Activated CD4-positive, CD25-positive, alpha-beta regulatory T cell treated with anti-CD3 and anti-CD28 coated beads, Interleukin-2, amount 50 U/mL, for 24 hours (primary cell): ENCODE results near the gene BBS7.

ENCODE experiments used
- ATAC-seq, 2 donors: fragments of 150-1000 bp; cut with Tn5 transposase; one replicate each; pipeline ENCODE4 v1.10.0; 2021; ENCODE audit warnings: mild to moderate bottlenecking in 1 of 2, moderate library complexity in 1 of 2

Gene BBS7

DNA sequence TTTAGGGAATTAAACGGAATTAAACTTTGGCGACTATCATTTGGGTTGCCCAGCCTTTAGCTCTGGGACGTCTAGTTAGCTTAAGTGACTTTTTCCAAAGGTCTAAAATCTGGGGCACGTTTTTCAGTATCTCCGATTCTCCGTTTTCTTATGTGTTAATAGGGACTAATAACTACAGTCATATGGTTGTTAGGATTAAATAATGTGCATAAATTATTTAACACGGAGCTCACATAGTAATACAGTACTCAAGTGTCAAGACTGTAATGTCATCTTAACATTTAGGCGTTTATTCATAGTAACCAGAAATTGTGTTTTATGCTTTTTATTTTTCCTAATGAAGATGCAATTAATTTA lies 46.1 kb downstream of the BBS7 start:
- no peak for ATAC-seq

DNA sequence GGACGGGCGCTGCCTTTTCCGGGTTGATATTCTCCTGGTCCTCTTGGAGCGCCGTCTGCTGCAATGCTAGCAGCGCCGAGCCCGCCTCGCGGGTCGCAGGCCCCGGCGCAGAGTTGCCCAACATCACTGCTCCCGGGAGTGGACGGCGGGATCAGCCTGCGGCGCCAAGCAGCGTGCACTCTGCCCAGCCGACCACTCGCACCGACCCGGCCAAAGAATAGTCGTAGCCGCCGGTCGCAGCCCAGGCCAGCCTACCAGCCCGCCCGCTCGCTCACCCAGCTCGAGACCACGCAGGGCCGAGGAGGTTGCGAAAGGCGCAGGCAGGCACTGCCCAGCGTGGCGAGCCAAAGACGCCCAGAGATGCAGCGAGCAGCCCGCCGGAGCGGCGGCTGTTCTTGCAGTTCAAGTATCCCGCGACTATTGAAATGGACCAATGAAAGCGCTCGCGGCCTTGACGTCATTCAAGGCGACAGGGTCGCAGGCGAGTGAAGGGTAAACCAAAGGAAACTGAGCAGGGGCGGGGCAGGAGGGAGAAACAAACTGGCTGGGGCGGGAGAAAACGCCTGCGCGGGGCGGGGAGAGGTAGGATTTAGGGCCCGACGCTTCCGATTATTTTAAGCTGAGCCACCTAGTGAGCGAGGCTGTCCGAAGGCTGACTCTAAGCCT lies 46.6 kb downstream of the BBS7 start, which contains the start of gene CCNA2:
CCNA2 (minus strand) TSS at position 379 of the 666 bp plus-strand sequence; CDS start at position 124, 255 bp downstream.
- ATAC-seq, result peak; percentile 98

- no peak for ATAC-seq
Observed at GRCh38 chr4:121822796-121823504, 47.3 kb downstream of the BBS7 start.

DNA sequence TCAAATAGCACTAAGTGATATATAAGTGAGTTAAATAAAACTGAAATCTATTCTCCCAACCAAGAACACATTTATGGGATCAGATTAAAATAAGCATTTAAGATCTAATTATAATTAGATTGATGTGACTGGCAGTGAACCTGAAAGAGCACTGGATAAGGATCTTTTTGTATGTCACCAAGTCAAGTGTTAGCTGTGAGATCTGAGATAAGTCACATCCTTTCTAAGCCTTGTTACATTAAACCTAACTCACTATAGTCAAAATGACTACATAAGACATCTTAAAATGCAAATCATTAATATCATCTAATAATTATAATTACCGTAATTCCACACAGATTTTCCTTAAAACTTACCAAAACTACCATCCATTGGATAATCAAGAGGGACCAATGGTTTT lies 48.2 kb downstream of the BBS7 start:
- ATAC-seq, result no peak

DNA sequence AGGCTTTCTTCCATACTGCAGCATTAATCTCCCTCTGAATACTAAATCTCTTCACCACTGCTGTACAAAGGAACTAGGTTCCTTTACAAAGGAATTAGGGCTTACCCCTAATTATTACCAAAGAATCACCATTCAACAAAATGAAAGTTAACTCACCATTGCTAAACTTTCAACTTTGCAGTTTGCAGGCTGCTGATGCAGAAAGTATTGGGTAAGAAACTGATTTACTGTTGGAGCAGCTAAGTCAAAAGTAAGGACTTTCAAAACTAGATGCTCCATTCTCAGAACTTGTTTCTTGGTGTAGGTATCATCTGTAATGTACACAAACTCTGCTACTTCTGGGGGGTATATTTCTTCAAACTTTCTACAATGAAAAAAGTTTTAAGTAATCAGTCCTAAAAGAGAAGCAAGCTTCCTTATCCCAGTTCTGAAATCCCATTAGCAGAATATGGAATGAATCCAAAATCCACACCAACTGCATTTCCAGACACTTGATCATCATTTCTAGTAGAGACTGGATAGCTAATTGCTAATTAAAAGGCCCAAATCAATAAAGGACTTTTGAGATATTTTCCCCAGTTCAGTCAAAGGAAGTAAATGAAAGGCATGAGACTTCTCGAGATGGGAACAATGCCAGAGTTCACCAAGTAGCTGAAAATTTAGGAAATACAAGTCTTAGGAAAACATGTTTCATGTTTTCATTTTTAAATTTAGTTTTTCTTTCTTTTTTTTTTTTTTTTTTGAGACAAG lies 50.9 kb downstream of the BBS7 start:
- ATAC-seq, result no peak

DNA sequence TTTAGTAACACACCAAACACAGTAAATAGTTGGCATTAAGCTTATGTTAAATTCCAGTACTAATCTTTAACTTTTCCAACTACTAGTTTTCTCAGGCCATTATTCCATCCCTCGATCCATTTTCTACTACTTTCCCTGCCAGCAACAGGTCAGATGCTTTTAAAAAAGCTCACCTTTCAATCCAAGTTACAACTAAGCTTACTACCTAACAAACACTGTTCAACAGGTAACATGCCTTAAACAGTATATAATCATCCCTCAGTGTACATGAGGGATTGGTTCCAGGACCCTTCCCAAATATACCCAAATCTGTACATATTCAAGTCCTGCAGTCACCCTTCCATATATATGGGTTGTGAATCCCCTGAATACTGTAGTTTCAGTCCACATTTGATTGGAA lies 52.1 kb downstream of the BBS7 start:
- no peak for ATAC-seq

- no peak for ATAC-seq
Observed at GRCh38 chr4:121817701-121818100, 52.6 kb downstream of the BBS7 start.

- no peak for ATAC-seq
Observed at GRCh38 chr4:121817006-121817405, 53.3 kb downstream of the BBS7 start.

GRCh38 chr4:121814756-121815155 lies 55.5 kb downstream of the BBS7 start:
- ATAC-seq, result no peak

DNA sequence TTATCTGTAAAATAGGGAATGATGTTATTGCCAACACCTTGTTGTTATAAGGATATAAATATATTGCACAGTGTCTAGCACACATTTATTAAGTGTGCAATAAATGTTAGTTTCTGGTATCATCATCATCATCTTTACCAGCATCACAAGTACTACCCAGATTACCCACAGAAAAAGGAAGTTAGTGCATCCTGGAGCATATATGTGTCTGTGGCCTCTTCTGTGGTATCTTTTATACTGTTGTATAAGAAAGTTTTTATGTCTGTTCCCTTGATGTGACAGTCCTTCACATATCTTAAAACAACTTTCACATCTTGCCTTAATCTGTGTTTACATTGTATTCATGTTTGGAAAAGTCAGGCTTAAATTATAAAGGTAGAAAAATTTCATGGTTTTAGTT lies 59.2 kb downstream of the BBS7 start:
- no peak for ATAC-seq

- no peak for ATAC-seq
Observed at GRCh38 chr4:121806411-121806810, 63.9 kb downstream of the BBS7 start.

DNA sequence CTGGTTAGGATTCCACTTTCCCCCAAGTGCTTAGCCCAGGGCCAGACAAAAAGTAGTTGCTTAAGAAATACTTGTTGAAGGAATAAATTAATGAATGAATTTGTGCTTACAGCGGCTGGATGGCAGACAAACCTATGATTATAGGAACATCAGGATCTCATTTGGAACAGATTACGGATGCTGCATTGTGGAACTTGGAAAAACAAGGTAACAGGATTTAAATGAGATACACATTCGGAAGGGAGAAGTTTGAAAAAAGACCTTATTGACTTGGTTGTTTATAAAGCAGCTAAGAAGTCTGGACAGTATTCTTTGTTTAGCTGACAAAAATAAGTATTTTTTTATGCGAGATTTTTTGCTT lies 68.6 kb downstream of the BBS7 start:
- no peak for ATAC-seq

- peak; percentile 70 to 76 for ATAC-seq
Observed at GRCh38 chr4:121800961-121801714, 69.1 kb downstream of the BBS7 start, which contains the start of gene EXOSC9. Gene EXOSC9 (plus strand): TSS chr4:121801323. CDS start chr4:121801425, 102 bp downstream.

DNA sequence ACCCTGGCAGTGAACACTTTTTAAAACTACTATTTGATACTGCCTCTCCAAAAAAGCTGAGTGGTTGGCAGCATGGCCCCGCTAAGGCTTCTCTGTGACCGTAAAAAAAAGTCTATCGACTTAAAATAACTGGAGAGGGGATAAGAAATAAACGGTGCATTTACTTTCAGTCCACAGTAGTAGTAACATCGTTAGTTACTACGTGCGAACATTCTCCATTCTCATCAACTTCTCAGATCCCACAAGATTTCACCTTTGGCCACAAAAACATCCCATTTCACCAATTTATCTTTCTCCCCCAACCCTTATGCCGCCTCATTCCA lies 69.7 kb downstream of the BBS7 start:
- peak; percentile 8 to 17 for ATAC-seq

DNA sequence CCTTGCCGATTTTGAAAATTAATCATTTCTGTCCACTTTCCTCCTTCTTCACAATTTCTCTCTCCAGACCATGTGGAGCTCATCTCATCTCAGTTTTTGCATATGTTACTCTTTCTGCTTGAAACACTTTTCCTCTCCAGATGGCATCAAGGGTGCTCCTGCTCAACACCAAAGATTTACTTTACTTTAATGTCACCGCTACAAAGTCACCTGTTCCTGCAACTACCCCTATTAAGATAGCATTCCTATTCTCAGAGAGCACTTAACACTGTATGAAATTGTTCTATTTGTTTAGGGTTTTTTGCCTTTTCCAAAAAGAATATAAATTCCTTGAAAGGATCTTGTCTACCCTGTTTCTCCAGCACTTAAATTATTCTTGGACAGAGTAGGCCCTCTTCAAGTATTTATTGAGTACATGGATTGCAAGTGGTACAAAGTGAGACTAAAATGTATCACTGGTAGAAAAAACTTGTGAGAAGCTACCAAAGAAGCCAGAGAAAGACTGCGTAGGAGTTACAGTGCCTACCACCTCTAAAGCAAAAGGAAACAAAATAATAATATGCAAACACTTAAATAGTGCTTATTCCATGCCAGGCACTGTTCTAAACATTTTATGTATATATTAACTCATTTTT lies 70.3 kb downstream of the BBS7 start:
- no peak for ATAC-seq

GRCh38 chr4:121799208-121799823 lies 71.0 kb downstream of the BBS7 start:
- no peak for ATAC-seq

GRCh38 chr4:121796283-121796682 lies 74.0 kb downstream of the BBS7 start:
- no peak for ATAC-seq

GRCh38 chr4:121794505-121795188 lies 75.6 kb downstream of the BBS7 start:
- no peak for ATAC-seq

DNA sequence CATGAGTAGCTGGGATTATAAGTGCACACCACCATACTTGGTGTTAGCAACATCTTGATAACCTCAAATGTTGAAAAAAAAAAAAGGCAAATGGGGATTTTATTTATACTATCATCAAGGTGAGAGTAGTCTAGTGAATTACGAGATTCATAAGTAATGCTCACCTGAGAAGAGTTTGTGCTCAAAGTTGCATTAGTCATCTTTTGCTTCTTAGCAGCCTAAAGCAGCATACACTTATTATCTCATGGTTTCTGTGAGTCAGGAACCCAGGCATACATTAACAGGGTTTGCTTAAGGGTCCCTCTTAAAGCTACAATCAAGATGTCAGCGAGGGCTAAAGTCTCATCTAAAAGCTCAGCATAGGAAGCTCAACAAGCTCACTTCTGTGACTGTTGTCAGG lies 77.3 kb downstream of the BBS7 start:
- no peak for ATAC-seq

- no peak for ATAC-seq
Observed at GRCh38 chr4:121791481-121791880, 78.8 kb downstream of the BBS7 start.

DNA sequence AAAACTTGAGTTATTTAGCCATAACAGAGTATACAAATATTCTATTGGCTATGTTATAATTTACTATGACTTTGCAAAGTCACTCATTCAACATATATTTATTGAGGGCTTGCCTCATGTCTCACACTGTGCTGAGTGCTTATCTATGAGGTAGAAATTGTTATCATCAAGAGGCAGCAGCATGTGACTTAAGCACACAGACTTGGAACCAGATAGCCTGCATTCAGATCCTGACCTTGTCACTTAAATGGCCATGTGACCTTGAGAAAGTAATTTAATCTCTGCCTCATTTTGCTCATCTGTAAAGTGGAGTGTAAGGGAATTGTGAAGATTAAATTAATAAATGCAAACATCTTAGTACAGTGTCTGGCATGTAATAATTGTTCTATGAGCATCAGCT lies 79.3 kb downstream of the BBS7 start:
- no peak for ATAC-seq
